ENCODE data around the gene SORCS3.

DNA sequence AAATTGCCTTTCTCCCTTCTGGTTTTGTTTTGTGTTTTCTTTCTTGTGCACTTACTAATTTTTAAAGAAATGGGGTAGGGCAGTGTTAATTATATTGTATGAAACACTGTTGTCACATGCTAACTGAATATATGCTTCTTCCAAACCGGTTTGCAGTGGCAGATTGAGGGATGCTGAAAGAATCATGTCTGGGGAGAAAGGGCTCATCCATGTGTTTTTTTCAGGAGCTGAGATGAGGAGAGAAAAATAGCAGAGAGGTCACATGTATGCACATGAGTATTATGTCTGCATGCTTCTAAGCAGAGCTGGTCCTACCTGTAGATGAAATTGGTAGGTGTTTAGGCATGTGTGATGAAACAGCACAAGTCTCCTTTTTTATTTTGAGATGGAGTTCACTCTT is 17.0 kb downstream of the SORCS3 start:
- TF ChIP-seq, protein P1, sequence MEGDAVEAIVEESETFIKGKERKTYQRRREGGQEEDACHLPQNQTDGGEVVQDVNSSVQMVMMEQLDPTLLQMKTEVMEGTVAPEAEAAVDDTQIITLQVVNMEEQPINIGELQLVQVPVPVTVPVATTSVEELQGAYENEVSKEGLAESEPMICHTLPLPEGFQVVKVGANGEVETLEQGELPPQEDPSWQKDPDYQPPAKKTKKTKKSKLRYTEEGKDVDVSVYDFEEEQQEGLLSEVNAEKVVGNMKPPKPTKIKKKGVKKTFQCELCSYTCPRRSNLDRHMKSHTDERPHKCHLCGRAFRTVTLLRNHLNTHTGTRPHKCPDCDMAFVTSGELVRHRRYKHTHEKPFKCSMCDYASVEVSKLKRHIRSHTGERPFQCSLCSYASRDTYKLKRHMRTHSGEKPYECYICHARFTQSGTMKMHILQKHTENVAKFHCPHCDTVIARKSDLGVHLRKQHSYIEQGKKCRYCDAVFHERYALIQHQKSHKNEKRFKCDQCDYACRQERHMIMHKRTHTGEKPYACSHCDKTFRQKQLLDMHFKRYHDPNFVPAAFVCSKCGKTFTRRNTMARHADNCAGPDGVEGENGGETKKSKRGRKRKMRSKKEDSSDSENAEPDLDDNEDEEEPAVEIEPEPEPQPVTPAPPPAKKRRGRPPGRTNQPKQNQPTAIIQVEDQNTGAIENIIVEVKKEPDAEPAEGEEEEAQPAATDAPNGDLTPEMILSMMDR (IDR thresholded peaks at IDR 0.05) = no peak
- TF ChIP-seq POLR2A (IDR thresholded peaks at IDR 0.05; ENCODE audit: low read depth) (no peak), POLR2AphosphoS5 (IDR thresholded peaks at IDR 0.05) (no peak)

Measured in esophagus muscularis mucosa (tissue), 3 donors.